ENCODE data around the gene SRRM4. TPM values are rescaled to one million over a fixed set of nuclear protein-coding genes. Genes with fewer than 3 reads are reported as not detected.

The SRRM4 gene
- total and polyA plus RNA-seq, 2 experiments from 2014 or later: 0.53 to 0.63 TPM

- no peak for TF ChIP-seq EZH2 (IDR thresholded peaks at IDR 0.05; ENCODE audit: low read depth, unreplicated experiment)
Observed at GRCh38 chr12:118986050-118986449, 4.7 kb downstream of the SRRM4 start (continued).

DNA sequence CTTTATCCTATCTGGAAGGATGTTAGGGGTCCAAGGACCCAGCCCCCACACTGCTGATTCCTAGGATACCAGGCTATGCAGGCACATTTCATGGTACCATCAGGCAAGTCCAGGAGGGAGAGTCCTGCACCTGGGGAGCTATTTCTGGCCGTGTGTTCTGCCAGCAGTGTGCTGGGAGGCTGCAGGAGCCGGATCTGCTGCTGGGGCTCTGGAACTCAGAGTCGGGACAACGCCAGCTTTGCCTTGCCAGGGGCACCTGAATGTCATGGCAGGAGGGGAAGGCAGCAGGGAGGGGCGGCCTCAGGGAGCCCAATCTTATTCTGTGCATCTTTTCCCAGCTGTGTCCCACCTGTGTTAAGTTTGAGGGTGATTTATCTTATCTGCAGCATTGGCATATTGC, 17.8 kb downstream of the SRRM4 start:
- no peak overlapping the region for H3K4me3 Mint-ChIP-seq

More for the DNA sequence above, 17.8 kb downstream of the SRRM4 start:
- H3K4me1 ChIP-seq (ENCODE audit: insufficient read depth): peaks cover 7% of the 10 kb centered on the region
- no peaks in the 10 kb centered on the region for H4K20me1 ChIP-seq (replicated peaks; ENCODE audit: insufficient read depth)
- TF ChIP-seq REST (IDR thresholded peaks at IDR 0.05; ENCODE audit: unreplicated experiment) (no peak), ZNF331 (CRISPR knock-in tag; IDR thresholded peaks at IDR 0.05; ENCODE audit: low read depth) (no peak), POLR2AphosphoS5 (IDR thresholded peaks at IDR 0.05; ENCODE audit: low read depth) (no peak), JUNB (IDR thresholded peaks at IDR 0.05; ENCODE audit: unreplicated experiment) (no peak), CREB1 (CRISPR knock-in tag; IDR thresholded peaks at IDR 0.05; ENCODE audit: low read depth) (no peak), ZNF114 (CRISPR knock-in tag; IDR thresholded peaks at IDR 0.05) (no peak), NANOG (IDR thresholded peaks at IDR 0.05; ENCODE audit: borderline replicate concordance) (no peak), EZH2phosphoT487 (IDR thresholded peaks at IDR 0.05; ENCODE audit: unreplicated experiment) (no peak), CTCF (conservative IDR thresholded peaks at IDR 0.05; ENCODE audit: low read depth in 2 of 2) (no peak), STAT1 (IDR thresholded peaks at IDR 0.05; ENCODE audit: unreplicated experiment) (no peak)
- TF ChIP-seq, protein P1, sequence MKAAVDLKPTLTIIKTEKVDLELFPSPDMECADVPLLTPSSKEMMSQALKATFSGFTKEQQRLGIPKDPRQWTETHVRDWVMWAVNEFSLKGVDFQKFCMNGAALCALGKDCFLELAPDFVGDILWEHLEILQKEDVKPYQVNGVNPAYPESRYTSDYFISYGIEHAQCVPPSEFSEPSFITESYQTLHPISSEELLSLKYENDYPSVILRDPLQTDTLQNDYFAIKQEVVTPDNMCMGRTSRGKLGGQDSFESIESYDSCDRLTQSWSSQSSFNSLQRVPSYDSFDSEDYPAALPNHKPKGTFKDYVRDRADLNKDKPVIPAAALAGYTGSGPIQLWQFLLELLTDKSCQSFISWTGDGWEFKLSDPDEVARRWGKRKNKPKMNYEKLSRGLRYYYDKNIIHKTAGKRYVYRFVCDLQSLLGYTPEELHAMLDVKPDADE (IDR thresholded peaks at IDR 0.05): no peak
- H3K79me2 ChIP-seq (replicated peaks; ENCODE audit: insufficient read depth): no peaks in the 10 kb centered on the region
- H3K9me3 Mint-ChIP-seq: no peaks in the 10 kb centered on the region; the same call in 2 of the 3 replicates
- no peak overlapping the region for H2AFZ ChIP-seq
- no peak overlapping the region for H3K27ac Mint-ChIP-seq
- no peak for DNase-seq (ENCODE audit: low spot score)
- H3K27ac ChIP-seq (ENCODE audit: low read depth): no peak overlapping the region
- ATAC-seq: no peak
- H3K4me1 Mint-ChIP-seq: peaks cover 18% of the 10 kb centered on the region
- H3K27me3 Mint-ChIP-seq (ENCODE audit: insufficient read depth, low read depth, poor library complexity): peaks cover 3% of the 10 kb centered on the region
- H3K4me3 ChIP-seq: no peak overlapping the region
- H3K36me3 ChIP-seq (ENCODE audit: insufficient read depth): no peaks in the 10 kb centered on the region
- H3F3A ChIP-seq (replicated peaks; ENCODE audit: low read depth): no peaks in the 10 kb centered on the region
- no peaks in the 10 kb centered on the region for H3K27me3 ChIP-seq (ENCODE audit: insufficient read depth)
- H3K9me2 ChIP-seq (ENCODE audit: insufficient read depth): 0 out of 2 replicates have a peak, but pooled peaks cover 6% of the 10 kb centered on the region
- no peak overlapping the region for H3K4me2 ChIP-seq
- no peaks in the 10 kb centered on the region for H3K36me3 Mint-ChIP-seq (ENCODE audit: low read depth)
